Measurements from ENCODE around the gene SBK3.
"Not testable (repeated sequence)": the region's sequence is repeated elsewhere in the genome, so short reads cannot be mapped to it uniquely, and the experiment has no call there.

SBK3 gene

GRCh38 chr19:55576746-55577145 lies 31.4 kb upstream of the SBK3 start:
- H3K4me3 ChIP-seq (ENCODE audit: insufficient read depth, low read depth, low read length) = no peak overlapping the region
- H3K9me3 ChIP-seq (ENCODE audit: control insufficient read depth, low read length) = no peaks in the 10 kb centered on the region
- H3K27ac ChIP-seq (ENCODE audit: insufficient read depth, low read depth, low read length, poor library complexity, severe bottlenecking) = no peak overlapping the region
- no peaks in the 10 kb centered on the region for H3K4me1 ChIP-seq (ENCODE audit: control insufficient read depth, insufficient read depth, low read length)
- WGBS, 2 experiments = 90 to 97% methylated on average over 4 to 5 of the region's 5 CpGs
- H3K36me3 ChIP-seq (ENCODE audit: control insufficient read depth, insufficient read depth, low read length) = peaks cover 12% of the 10 kb centered on the region
- no peaks in the 10 kb centered on the region for H3K27me3 ChIP-seq (ENCODE audit: control insufficient read depth, insufficient read depth, low read length, poor library complexity, severe bottlenecking)

- not testable (repeated sequence) for H3K9me3 ChIP-seq (ENCODE audit: control insufficient read depth, low read length); H3K4me1 ChIP-seq (ENCODE audit: control insufficient read depth, insufficient read depth, low read length); H3K4me3 ChIP-seq (ENCODE audit: insufficient read depth, low read depth, low read length); H3K27ac ChIP-seq (ENCODE audit: insufficient read depth, low read depth, low read length, poor library complexity, severe bottlenecking); H3K27me3 ChIP-seq (ENCODE audit: control insufficient read depth, insufficient read depth, low read length, poor library complexity, severe bottlenecking)
- WGBS, 2 experiments = 96 to 97% methylated on average over 4 of the region's 6 CpGs
- H3K36me3 ChIP-seq (ENCODE audit: control insufficient read depth, insufficient read depth, low read length) = peaks cover 12% of the 10 kb centered on the region
Measured at GRCh38 chr19:55573929-55574328, 28.6 kb upstream of the SBK3 start.

DNA sequence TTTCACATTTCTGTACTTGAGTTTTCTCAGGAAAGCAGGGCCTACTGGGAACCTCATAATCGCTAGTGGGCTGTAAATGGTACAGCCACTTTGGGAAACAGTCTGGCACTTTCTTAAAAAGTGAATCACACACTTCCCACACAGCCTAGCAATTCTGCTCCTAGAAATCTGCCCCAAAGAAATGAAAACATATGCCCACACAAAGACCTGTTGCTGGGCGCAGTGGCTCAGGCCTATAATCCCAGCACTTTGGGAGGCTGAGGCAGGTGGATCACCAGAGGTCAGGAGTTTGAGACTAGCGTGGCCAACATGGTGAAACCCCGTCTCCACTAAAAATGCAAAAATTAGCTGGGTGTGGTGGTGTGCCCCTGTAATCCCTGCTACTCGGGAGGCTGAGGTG lies 24.1 kb upstream of the SBK3 start:
- H3K4me1 ChIP-seq (ENCODE audit: control insufficient read depth, insufficient read depth, low read length); H3K27ac ChIP-seq (ENCODE audit: insufficient read depth, low read depth, low read length, poor library complexity, severe bottlenecking); H3K36me3 ChIP-seq (ENCODE audit: control insufficient read depth, insufficient read depth, low read length); H3K4me3 ChIP-seq (ENCODE audit: insufficient read depth, low read depth, low read length); H3K27me3 ChIP-seq (ENCODE audit: control insufficient read depth, insufficient read depth, low read length, poor library complexity, severe bottlenecking); H3K9me3 ChIP-seq (ENCODE audit: control insufficient read depth, low read length): not testable (repeated sequence)
- WGBS, 2 experiments = 92 to 94% methylated on average over 5 of the region's 5 CpGs

GRCh38 chr19:55567708-55568328 lies 22.5 kb upstream of the SBK3 start:
- Histone ChIP-seq H3K27me3 (ENCODE audit: control insufficient read depth, insufficient read depth, low read length, poor library complexity, severe bottlenecking) (no peaks in the 10 kb centered on the region), H3K27ac (ENCODE audit: insufficient read depth, low read depth, low read length, poor library complexity, severe bottlenecking) (no peak overlapping the region), H3K4me3 (ENCODE audit: insufficient read depth, low read depth, low read length) (no peak overlapping the region), H3K9me3 (ENCODE audit: control insufficient read depth, low read length) (no peaks in the 10 kb centered on the region), H3K4me1 (ENCODE audit: control insufficient read depth, insufficient read depth, low read length) (no peaks in the 10 kb centered on the region), H3K36me3 (ENCODE audit: control insufficient read depth, insufficient read depth, low read length) (no peaks in the 10 kb centered on the region)

DNA sequence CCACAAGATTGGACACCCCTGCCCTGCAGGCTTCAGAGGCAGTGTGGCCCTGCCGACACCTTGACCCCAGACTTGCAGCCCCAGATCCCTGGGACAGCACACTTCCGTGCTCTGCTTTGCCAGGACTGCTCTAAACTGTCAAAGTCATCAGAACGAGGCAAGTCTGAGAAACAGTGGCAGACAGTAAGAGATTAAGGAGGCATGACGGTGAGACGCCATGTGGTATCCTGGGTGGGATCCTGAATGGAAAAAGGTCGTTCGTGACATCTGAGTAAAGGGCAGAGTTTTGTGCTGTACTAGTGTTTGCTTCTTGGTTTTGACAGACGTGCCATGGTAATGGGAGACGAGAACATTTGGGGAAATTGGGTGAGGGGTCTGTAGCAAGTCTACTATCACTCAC lies 21.5 kb upstream of the SBK3 start:
- no peaks in the 10 kb centered on the region for H3K36me3 ChIP-seq (ENCODE audit: control insufficient read depth, insufficient read depth, low read length)
- H3K9me3 ChIP-seq (ENCODE audit: control insufficient read depth, low read length) = no peaks in the 10 kb centered on the region
- no peaks in the 10 kb centered on the region for H3K4me1 ChIP-seq (ENCODE audit: control insufficient read depth, insufficient read depth, low read length)
- no peaks in the 10 kb centered on the region for H3K27me3 ChIP-seq (ENCODE audit: control insufficient read depth, insufficient read depth, low read length, poor library complexity, severe bottlenecking)
- no peak overlapping the region for H3K4me3 ChIP-seq (ENCODE audit: insufficient read depth, low read depth, low read length)
- WGBS, 2 experiments = 71 to 72% methylated on average over 9 of the region's 9 CpGs
- H3K27ac ChIP-seq (ENCODE audit: insufficient read depth, low read depth, low read length, poor library complexity, severe bottlenecking) = no peak overlapping the region

GRCh38 chr19:55563261-55563690 lies 17.9 kb upstream of the SBK3 start:
- H3K4me3 ChIP-seq (ENCODE audit: insufficient read depth, low read depth, low read length) = no peak overlapping the region
- 78 to 80% methylated on average over 12 of the region's 12 CpGs for WGBS, 2 experiments
- no peaks in the 10 kb centered on the region for H3K4me1 ChIP-seq (ENCODE audit: control insufficient read depth, insufficient read depth, low read length)
- no peaks in the 10 kb centered on the region for H3K27me3 ChIP-seq (ENCODE audit: control insufficient read depth, insufficient read depth, low read length, poor library complexity, severe bottlenecking)
- no peak overlapping the region for H3K27ac ChIP-seq (ENCODE audit: insufficient read depth, low read depth, low read length, poor library complexity, severe bottlenecking)
- H3K36me3 ChIP-seq (ENCODE audit: control insufficient read depth, insufficient read depth, low read length) = no peaks in the 10 kb centered on the region
- H3K9me3 ChIP-seq (ENCODE audit: control insufficient read depth, low read length) = no peaks in the 10 kb centered on the region

DNA sequence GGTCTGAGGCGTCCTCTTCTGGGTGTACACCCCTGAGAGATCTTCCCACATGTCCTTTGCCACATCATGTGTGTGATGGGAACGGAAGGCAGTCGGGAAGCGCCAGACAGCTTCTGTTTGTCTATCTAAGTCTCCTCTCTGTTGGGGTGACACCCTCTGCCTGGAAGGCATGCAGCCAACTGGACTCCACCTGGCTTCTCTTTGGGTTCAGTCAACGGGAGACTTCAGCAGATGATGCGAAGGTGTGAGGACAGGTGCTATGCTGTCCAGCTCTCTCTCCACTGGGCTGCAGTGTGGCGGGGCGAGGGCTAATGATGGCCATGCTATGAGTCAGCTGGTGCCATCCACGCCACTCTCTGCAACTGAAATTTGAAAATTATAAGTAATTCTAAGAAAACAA lies 14.3 kb upstream of the SBK3 start:
- Histone ChIP-seq H3K36me3 (ENCODE audit: control insufficient read depth, insufficient read depth, low read length) (no peaks in the 10 kb centered on the region), H3K9me3 (ENCODE audit: control insufficient read depth, low read length) (no peaks in the 10 kb centered on the region), H3K27me3 (ENCODE audit: control insufficient read depth, insufficient read depth, low read length, poor library complexity, severe bottlenecking) (no peaks in the 10 kb centered on the region), H3K4me1 (ENCODE audit: control insufficient read depth, insufficient read depth, low read length) (peaks cover 6% of the 10 kb centered on the region), H3K4me3 (ENCODE audit: insufficient read depth, low read depth, low read length) (no peak overlapping the region), H3K27ac (ENCODE audit: insufficient read depth, low read depth, low read length, poor library complexity, severe bottlenecking) (no peak overlapping the region)
- 90% methylated on average over 8 to 9 of the region's 9 CpGs for WGBS, 2 experiments

- Histone ChIP-seq H3K9me3 (ENCODE audit: control insufficient read depth, low read length) (no peaks in the 10 kb centered on the region), H3K4me1 (ENCODE audit: control insufficient read depth, insufficient read depth, low read length) (peaks cover 17% of the 10 kb centered on the region), H3K27ac (ENCODE audit: insufficient read depth, low read depth, low read length, poor library complexity, severe bottlenecking) (no peak overlapping the region), H3K27me3 (ENCODE audit: control insufficient read depth, insufficient read depth, low read length, poor library complexity, severe bottlenecking) (no peaks in the 10 kb centered on the region), H3K36me3 (ENCODE audit: control insufficient read depth, insufficient read depth, low read length) (no peaks in the 10 kb centered on the region), H3K4me3 (ENCODE audit: insufficient read depth, low read depth, low read length) (no peak overlapping the region)
- WGBS, 2 experiments = 47 to 50% methylated on average over 8 of the region's 8 CpGs
Measured at GRCh38 chr19:55554741-55555152, 9.4 kb upstream of the SBK3 start.

DNA sequence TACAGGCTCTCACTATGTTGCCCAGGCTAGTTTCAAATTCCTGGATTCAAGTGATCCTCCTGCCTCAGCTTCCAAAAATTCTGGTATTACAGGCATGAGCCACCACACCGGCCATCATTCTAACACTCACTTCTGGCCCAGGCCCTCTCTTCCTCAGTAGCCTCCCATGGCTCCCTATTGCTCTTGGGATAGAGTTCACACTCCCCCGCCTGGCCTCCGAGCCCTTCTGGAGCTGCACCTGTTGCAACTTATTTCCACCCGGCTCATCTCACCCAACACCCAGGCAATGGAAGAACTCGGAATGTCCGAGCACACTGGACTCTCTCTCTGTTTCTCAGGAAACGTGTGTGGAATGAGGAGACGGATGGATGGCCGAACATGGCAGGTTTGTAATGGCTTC lies 9.0 kb upstream of the SBK3 start:
- WGBS, 2 experiments = 90 to 91% methylated on average over 9 of the region's 9 CpGs
- Histone ChIP-seq H3K4me3 (ENCODE audit: insufficient read depth, low read depth, low read length) (no peak overlapping the region), H3K27ac (ENCODE audit: insufficient read depth, low read depth, low read length, poor library complexity, severe bottlenecking) (no peak overlapping the region), H3K27me3 (ENCODE audit: control insufficient read depth, insufficient read depth, low read length, poor library complexity, severe bottlenecking) (no peaks in the 10 kb centered on the region), H3K4me1 (ENCODE audit: control insufficient read depth, insufficient read depth, low read length) (peaks cover 20% of the 10 kb centered on the region), H3K36me3 (ENCODE audit: control insufficient read depth, insufficient read depth, low read length) (no peaks in the 10 kb centered on the region), H3K9me3 (ENCODE audit: control insufficient read depth, low read length) (no peaks in the 10 kb centered on the region)

DNA sequence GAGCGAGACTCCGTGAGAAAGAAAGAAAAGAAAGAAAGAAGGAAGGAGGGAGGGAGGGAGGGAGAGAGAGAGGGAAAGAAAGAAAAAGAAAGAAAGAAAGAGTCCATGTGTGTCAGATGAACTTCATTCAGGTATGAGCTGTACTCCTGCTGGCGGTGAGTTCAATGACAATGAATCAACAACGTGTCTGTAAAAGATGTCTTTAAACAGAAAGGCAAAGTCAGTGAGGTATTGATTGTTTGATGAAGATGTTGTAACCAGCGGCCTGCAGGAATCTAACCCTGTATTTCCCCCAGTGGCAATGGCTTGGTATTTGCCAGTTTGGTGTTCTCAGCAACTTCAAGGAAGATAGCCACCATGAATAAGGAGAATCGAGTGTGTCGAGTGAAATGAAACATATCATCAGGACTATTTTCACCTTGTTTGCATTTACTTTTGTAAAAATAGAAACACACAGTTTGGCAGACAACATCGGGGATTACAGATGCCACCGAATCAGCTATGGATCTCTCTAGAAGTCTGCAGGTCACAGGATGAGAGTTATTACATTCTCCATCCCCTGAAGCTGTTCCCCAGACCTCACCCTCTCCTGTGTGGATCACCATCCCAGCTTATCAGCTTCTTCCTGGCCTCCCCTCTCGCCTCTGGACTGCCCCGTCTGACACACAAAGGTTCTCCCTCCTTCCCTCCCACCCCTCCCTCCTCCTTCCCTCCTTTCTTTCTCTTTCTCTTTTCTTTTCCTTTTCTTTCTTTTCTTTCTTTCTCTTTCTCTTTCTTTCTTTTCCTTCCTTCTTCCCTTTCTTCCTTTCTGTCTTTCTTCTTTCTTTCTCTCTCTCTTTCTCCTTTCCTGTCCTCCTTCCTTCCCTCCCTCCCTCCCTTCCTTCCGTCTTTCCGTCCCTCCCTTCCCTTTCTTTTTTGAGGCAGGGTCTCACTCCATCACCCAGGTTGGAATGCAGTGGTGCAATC lies 8.2 kb upstream of the SBK3 start:
- Histone ChIP-seq H3K9me3 (ENCODE audit: control insufficient read depth, low read length) (no peaks in the 10 kb centered on the region), H3K27ac (ENCODE audit: insufficient read depth, low read depth, low read length, poor library complexity, severe bottlenecking) (no peak overlapping the region), H3K27me3 (ENCODE audit: control insufficient read depth, insufficient read depth, low read length, poor library complexity, severe bottlenecking) (no peaks in the 10 kb centered on the region), H3K36me3 (ENCODE audit: control insufficient read depth, insufficient read depth, low read length) (no peaks in the 10 kb centered on the region), H3K4me1 (ENCODE audit: control insufficient read depth, insufficient read depth, low read length) (peaks cover 20% of the 10 kb centered on the region), H3K4me3 (ENCODE audit: insufficient read depth, low read depth, low read length) (no peak overlapping the region)
- WGBS, 2 experiments = 57 to 58% methylated on average over 13 of the region's 13 CpGs

All from ectodermal cell (in vitro differentiated cells).